ENCODE measurements around the gene IL21R. TPM values are rescaled to one million over a fixed set of nuclear protein-coding genes. Genes with fewer than 3 reads are reported as not detected.
"Not testable (repeated sequence)": the region's sequence is repeated elsewhere in the genome, so short reads cannot be mapped to it uniquely, and the experiment has no call there.

The IL21R gene
- total RNA-seq, 1 experiment from 2014 or later, result 3.8 TPM

DNA sequence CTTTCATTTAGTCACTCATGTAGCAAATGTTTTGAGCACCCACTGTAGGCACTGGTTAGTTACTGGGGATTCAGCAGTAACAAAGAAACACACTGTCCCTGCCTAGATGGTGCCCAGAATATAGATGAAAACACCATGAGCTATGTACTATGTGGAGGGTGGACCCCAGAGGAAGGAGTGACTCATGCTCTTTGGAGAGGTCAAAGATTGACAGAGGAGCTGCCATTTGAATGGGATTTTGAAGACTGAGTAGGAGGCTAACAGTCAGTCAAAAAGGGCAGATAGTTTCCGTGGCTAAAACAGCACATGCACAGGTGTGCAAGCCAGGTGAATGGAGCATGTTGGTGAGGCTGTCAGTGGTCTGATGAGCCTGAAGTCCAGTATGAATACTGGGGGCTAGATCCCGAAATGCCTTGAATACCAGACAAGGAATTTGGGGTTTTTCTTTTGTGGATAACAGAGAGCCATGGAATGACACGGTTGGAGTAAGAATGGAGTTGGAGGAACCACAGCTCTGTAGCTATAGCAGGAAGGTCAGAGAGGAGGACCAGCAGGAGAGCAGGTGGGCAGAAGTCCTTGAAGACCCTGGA lies 6.1 kb downstream of the IL21R start:
- no TSS peak for BruUV-seq (replicated peaks)

GRCh38 chr16:27408602-27409031 lies 6.6 kb downstream of the IL21R start:
- POLR2A ChIA-PET (ENCODE audit: unreplicated experiment), result no interaction called here

More for the DNA sequence above, 6.1 kb downstream of the IL21R start:
- no peaks in the 10 kb centered on the region for H3K36me3 ChIP-seq (ENCODE audit: low read depth)
- TF ChIP-seq EZH2 (IDR thresholded peaks at IDR 0.05; ENCODE audit: low read depth), result no peak
- TF ChIP-seq CTCF (conservative IDR thresholded peaks at IDR 0.05), result no peak
- H3K79me2 ChIP-seq (ENCODE audit: low read depth), result no peaks in the 10 kb centered on the region
- no peak overlapping the region for H3K4me3 ChIP-seq
- intact Hi-C loops (cut with micrococcal nuclease; ENCODE audit: unreplicated experiment), result no loop called here
- H3K27ac ChIP-seq, result no peak overlapping the region
- H3K27me3 ChIP-seq (ENCODE audit: insufficient read depth, low read depth), result peaks cover 56% of the 10 kb centered on the region
- no peak overlapping the region for H3K4me2 ChIP-seq
- no peaks in the 10 kb centered on the region for H4K20me1 ChIP-seq (ENCODE audit: insufficient read depth)
- no peaks in the 10 kb centered on the region for H3K9me3 ChIP-seq (ENCODE audit: insufficient read depth, low read depth)
- no peaks in the 10 kb centered on the region for H3K4me1 ChIP-seq (replicated peaks; ENCODE audit: insufficient read depth)
- no peaks in the 10 kb centered on the region for H3K9me2 ChIP-seq (ENCODE audit: insufficient read depth)
- ChIA-PET CTCF (no interaction called here), POLR2A (ENCODE audit: unreplicated experiment) (no interaction called here)
- H2AFZ ChIP-seq, result no peak overlapping the region
- DNase-seq, result no peak
- no peaks in the 10 kb centered on the region for H3F3A ChIP-seq (ENCODE audit: insufficient read depth, low read depth)

GRCh38 chr16:27409958-27410357 lies 8.0 kb downstream of the IL21R start:
- H2AFZ ChIP-seq; intact Hi-C loops (cut with micrococcal nuclease; ENCODE audit: unreplicated experiment); H4K20me1 ChIP-seq (ENCODE audit: insufficient read depth); H3K27ac ChIP-seq; H3K4me1 ChIP-seq (replicated peaks; ENCODE audit: insufficient read depth); H3K9me3 ChIP-seq (ENCODE audit: insufficient read depth, low read depth); H3K9me2 ChIP-seq (ENCODE audit: insufficient read depth); H3K79me2 ChIP-seq (ENCODE audit: low read depth); H3K36me3 ChIP-seq (ENCODE audit: low read depth); H3F3A ChIP-seq (ENCODE audit: insufficient read depth, low read depth); BruUV-seq (replicated peaks); H3K4me3 ChIP-seq; DNase-seq; H3K4me2 ChIP-seq; CTCF ChIA-PET: not testable (repeated sequence)
- POLR2A ChIA-PET (ENCODE audit: unreplicated experiment), result interaction anchor here (0.7 kb wide), 1 partner anchor 565 kb away, joined by 10 read pairs; no protein-coding TSS in a partner anchor
- H3K27me3 ChIP-seq (ENCODE audit: insufficient read depth, low read depth), result peaks cover 40% of the 10 kb centered on the region

More at GRCh38 chr16:27408602-27409031, 6.6 kb downstream of the IL21R start:
- no peaks in the 10 kb centered on the region for H3K36me3 ChIP-seq (ENCODE audit: low read depth)
- no peak for DNase-seq
- no peak overlapping the region for H3K27ac ChIP-seq
- no peaks in the 10 kb centered on the region for H3K79me2 ChIP-seq (ENCODE audit: low read depth)
- TF ChIP-seq EZH2 (IDR thresholded peaks at IDR 0.05; ENCODE audit: low read depth) (no peak), CTCF (conservative IDR thresholded peaks at IDR 0.05) (no peak)
- intact Hi-C loops (cut with micrococcal nuclease; ENCODE audit: unreplicated experiment), result no loop called here
- H3K4me3 ChIP-seq, result no peak overlapping the region
- no peaks in the 10 kb centered on the region for H3K9me3 ChIP-seq (ENCODE audit: insufficient read depth, low read depth)
- H3K4me1 ChIP-seq (replicated peaks; ENCODE audit: insufficient read depth), result no peaks in the 10 kb centered on the region
- CTCF ChIA-PET, result no interaction called here
- H3F3A ChIP-seq (ENCODE audit: insufficient read depth, low read depth), result no peaks in the 10 kb centered on the region
- H3K9me2 ChIP-seq (ENCODE audit: insufficient read depth), result no peaks in the 10 kb centered on the region
- no peak overlapping the region for H2AFZ ChIP-seq
- no peaks in the 10 kb centered on the region for H4K20me1 ChIP-seq (ENCODE audit: insufficient read depth)
- H3K4me2 ChIP-seq, result no peak overlapping the region
- BruUV-seq (replicated peaks), result no TSS peak
- H3K27me3 ChIP-seq (ENCODE audit: insufficient read depth, low read depth), result peaks cover 51% of the 10 kb centered on the region

GRCh38 chr16:27410761-27411160 lies 8.8 kb downstream of the IL21R start:
- H2AFZ ChIP-seq, result no peak overlapping the region
- H3K4me3 ChIP-seq, result no peak overlapping the region
- H3K27me3 ChIP-seq (ENCODE audit: insufficient read depth, low read depth), result peaks cover 42% of the 10 kb centered on the region
- intact Hi-C loops (cut with micrococcal nuclease; ENCODE audit: unreplicated experiment), result no loop called here
- no TSS peak for BruUV-seq (replicated peaks)
- TF ChIP-seq EZH2 (IDR thresholded peaks at IDR 0.05; ENCODE audit: low read depth) (no peak), CTCF (conservative IDR thresholded peaks at IDR 0.05) (no peak)
- no peaks in the 10 kb centered on the region for H3K79me2 ChIP-seq (ENCODE audit: low read depth)
- H3K27ac ChIP-seq, result no peak overlapping the region
- CTCF ChIA-PET, result interaction anchor here (0.6 kb wide), 1 partner anchor 1673 kb away, joined by 6 read pairs; no protein-coding TSS in a partner anchor
- no peak overlapping the region for H3K4me2 ChIP-seq
- no peak for DNase-seq
- no peaks in the 10 kb centered on the region for H3K4me1 ChIP-seq (replicated peaks; ENCODE audit: insufficient read depth)
- H3K36me3 ChIP-seq (ENCODE audit: low read depth), result no peaks in the 10 kb centered on the region
- no peaks in the 10 kb centered on the region for H4K20me1 ChIP-seq (ENCODE audit: insufficient read depth)
- no peaks in the 10 kb centered on the region for H3F3A ChIP-seq (ENCODE audit: insufficient read depth, low read depth)
- no peaks in the 10 kb centered on the region for H3K9me2 ChIP-seq (ENCODE audit: insufficient read depth)
- POLR2A ChIA-PET (ENCODE audit: unreplicated experiment), result interaction anchor here (0.7 kb wide), 1 partner anchor 566 kb away, joined by 10 read pairs; no protein-coding TSS in a partner anchor
- H3K9me3 ChIP-seq (ENCODE audit: insufficient read depth, low read depth), result no peaks in the 10 kb centered on the region
